Smooth muscle cell (in vitro differentiated cells): Measurements from ENCODE around the gene IL1R2. TPM values are rescaled to one million over a fixed set of nuclear protein-coding genes. Genes with fewer than 3 reads are reported as not detected.
A peak's percentile ranks its signal among the peaks of the same experiment; 100 is the strongest.

Source experiments
- DNase-seq: peaks from one replicate; lab custom pipeline; 2025; ENCODE audit not compliant: unreplicated experiment; lab: John Stamatoyannopoulos, UW
- H2AFZ ChIP-seq: fragments of 200-600 bp; sonication (generic); 2 replicates; pipeline ENCODE4 v1.6.0; 2016; ENCODE audit warnings: antibody characterized with exemption, low read depth, mild to moderate bottlenecking
- H3F3A ChIP-seq: fragments of 200-600 bp; sonication (generic); 2 replicates; pipeline ENCODE4 v1.6.0; 2017; ENCODE audit warnings: antibody characterized with exemption, low read depth
- H3K27ac ChIP-seq: fragments of 200-600 bp; sonication (generic); 2 replicates; pipeline ENCODE4 v1.5.1; 2016; ENCODE audit warnings: low read depth, mild to moderate bottlenecking
- H3K27me3 ChIP-seq: fragments of 200-600 bp; sonication (generic); 2 replicates; pipeline ENCODE4 v1.6.1; 2016; ENCODE audit warnings: low read depth, mild to moderate bottlenecking
- H3K36me3 ChIP-seq: fragments of 200-600 bp; sonication (generic); 2 replicates; pipeline ENCODE4 v1.5.1; 2016; ENCODE audit warnings: low read depth
- H3K4me1 ChIP-seq: fragments of 200-600 bp; sonication (generic); 2 replicates; pipeline ENCODE4 v1.5.1; 2016; ENCODE audit warnings: low read depth
- H3K4me2 ChIP-seq: fragments of 200-600 bp; sonication (generic); 2 replicates; pipeline ENCODE4 v1.6.0; 2016; ENCODE audit warnings: mild to moderate bottlenecking
- H3K4me3 ChIP-seq: fragments of 200-600 bp; sonication (generic); 2 replicates; pipeline ENCODE4 v1.5.1; 2016; ENCODE audit warnings: mild to moderate bottlenecking
- H3K79me2 ChIP-seq: fragments of 200-600 bp; sonication (generic); 2 replicates; pipeline ENCODE4 v1.6.0; 2016; ENCODE audit warnings: low read depth, mild to moderate bottlenecking
- H3K9ac ChIP-seq: fragments of 200-600 bp; sonication (generic); 2 replicates; pipeline ENCODE4 v1.6.0; 2016; ENCODE audit warnings: low read depth
- H3K9me3 ChIP-seq: fragments of 200-600 bp; sonication (generic); replicated peaks from 2 replicates; pipeline ENCODE4 v1.5.1; 2016; ENCODE audit warnings: low read depth
- H4K20me1 ChIP-seq: fragments of 200-600 bp; sonication (generic); 2 replicates; pipeline ENCODE4 v1.6.0; 2016; ENCODE audit warnings: low read depth
- CTCF ChIP-seq: fragments of 200-600 bp; sonication (generic); IDR thresholded peaks from 2 replicates; pipeline ENCODE4 v1.5.1; 2017; ENCODE audit warnings: borderline replicate concordance, mild to moderate bottlenecking, antibody characterized with exemption; ENCODE audit not compliant: insufficient read depth, poor library complexity, severe bottlenecking
- WGBS: methylation state at CpG from one replicate; pipeline ENCODE4 v1.1.7; 2016; ENCODE audit warnings: low lambda C conversion rate; 5-methylcytosine and 5-hydroxymethylcytosine counted together
- polyA plus RNA-seq: library from polyadenylated mRNA; unstranded; fragments of >200 nt; fragmentation: Nextera tagmentation; extraction: Ambion mirVana; gene quantifications from 2 replicates; pipeline ENCODE4 v1.2.1, GENCODE V29; 2016
- total RNA-seq: library from RNA; depleted of rRNA; stranded (reverse); fragments of >200 nt; gene quantifications from 2 replicates; pipeline ENCODE4 v1.2.3, GENCODE V29; 2014

IL1R2 gene
- total and polyA plus RNA-seq, 2 experiments from 2014 or later: 0.42 to 4.2 TPM

GRCh38 chr2:102018823-102019445, 27.2 kb downstream of the IL1R2 start:
- DNase-seq: no peak
- Histone ChIP-seq H3K4me2 (no peak overlapping the region), H3K79me2 (no peaks in the 10 kb centered on the region), H3K36me3 (no peaks in the 10 kb centered on the region), H3K4me3 (no peak overlapping the region), H3K9ac (no peak overlapping the region), H3K4me1 (no peaks in the 10 kb centered on the region), H3K27me3 (no peaks in the 10 kb centered on the region), H3F3A (no peaks in the 10 kb centered on the region), H3K9me3 (no peaks in the 10 kb centered on the region), H4K20me1 (no peaks in the 10 kb centered on the region), H3K27ac (no peak overlapping the region), H2AFZ (peak overlapping the region; percentile 5)
- no peak for TF ChIP-seq CTCF
- 82% methylated on average over 8 of the region's 8 CpGs for WGBS

- Histone ChIP-seq H2AFZ (peak overlapping the region; percentile 38), H3K4me2 (no peak overlapping the region)
- TF ChIP-seq CTCF: peak; percentile 97
These were observed 28.9 kb downstream of the IL1R2 start for GRCh38 chr2:102020596-102021170.

GRCh38 chr2:102021779-102022178, 30.0 kb downstream of the IL1R2 start:
- no peak overlapping the region for H2AFZ ChIP-seq
- H3K9ac ChIP-seq: no peak overlapping the region
- no peak for DNase-seq
- H3K36me3 ChIP-seq: no peaks in the 10 kb centered on the region
- H3K4me2 ChIP-seq: no peak overlapping the region
- H3K4me1 ChIP-seq: peaks cover 10% of the 10 kb centered on the region
- no peak overlapping the region for H3K27ac ChIP-seq
- 19% methylated on average over 6 of the region's 6 CpGs for WGBS
- peaks cover 21% of the 10 kb centered on the region for H3F3A ChIP-seq
- no peaks in the 10 kb centered on the region for H4K20me1 ChIP-seq
- H3K9me3 ChIP-seq: no peaks in the 10 kb centered on the region
- no peak for TF ChIP-seq CTCF
- no peak overlapping the region for H3K4me3 ChIP-seq
- H3K79me2 ChIP-seq: no peaks in the 10 kb centered on the region
- no peaks in the 10 kb centered on the region for H3K27me3 ChIP-seq

More at GRCh38 chr2:102020596-102021170, 28.9 kb downstream of the IL1R2 start:
- no peaks in the 10 kb centered on the region for H3K27me3 ChIP-seq
- no peaks in the 10 kb centered on the region for H3K9me3 ChIP-seq
- H3K4me3 ChIP-seq: no peak overlapping the region
- H3K9ac ChIP-seq: no peak overlapping the region
- DNase-seq: peak; percentile 80
- 11% methylated on average over 18 of the region's 18 CpGs for WGBS
- H3F3A ChIP-seq: peaks cover 10% of the 10 kb centered on the region
- H4K20me1 ChIP-seq: no peaks in the 10 kb centered on the region
- H3K79me2 ChIP-seq: no peaks in the 10 kb centered on the region
- no peaks in the 10 kb centered on the region for H3K36me3 ChIP-seq
- peaks cover 9% of the 10 kb centered on the region for H3K4me1 ChIP-seq
- no peak overlapping the region for H3K27ac ChIP-seq
